NT2/D1 (cell line): Measurements from ENCODE around the gene NR2C1.

Source experiments
- SUZ12 ChIP-seq: IDR thresholded peaks from 2 replicates; pipeline ENCODE4 v1.6.1; 2011; ENCODE audit not compliant: insufficient read length, insufficient read depth; ENCODE audit errors: extremely low read depth
- YY1 ChIP-seq: IDR thresholded peaks from 2 replicates; pipeline ENCODE4 v1.6.1; 2011; ENCODE audit not compliant: insufficient read length, insufficient read depth

DNA sequence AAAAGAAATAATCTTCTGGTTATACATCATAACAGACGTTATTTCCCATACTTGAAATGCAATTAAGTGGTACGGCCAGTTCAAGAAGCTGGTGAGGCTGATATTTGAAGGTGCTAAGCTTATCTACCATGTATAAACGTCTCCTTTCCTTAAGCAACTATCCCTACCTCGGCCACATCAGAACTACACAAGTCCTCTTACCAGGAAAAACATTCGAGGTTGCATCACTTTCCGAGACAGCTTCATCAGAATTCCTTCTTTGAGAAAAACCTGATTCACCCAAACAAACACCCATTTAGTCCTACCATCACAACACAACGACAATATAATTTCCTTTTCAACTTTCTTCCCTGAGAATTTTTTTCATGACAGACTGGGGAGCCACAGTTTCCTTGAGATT, 33.9 kb upstream of the NR2C1 start:
- TF ChIP-seq SUZ12 (no peak), YY1 (no peak)
